Nephron progenitor cell (in vitro differentiated cells): ENCODE data around the gene BIRC5.

Experiments
- DNase-seq: peaks from one replicate; pipeline ENCODE4 v3.0.0; 2021
- H3K27ac Mint-ChIP-seq: 2 replicates; pipeline ENCODE4 v1.8.0; 2021; ENCODE audit warnings: mild to moderate bottlenecking, moderate library complexity, mixed read lengths
- H3K27me3 Mint-ChIP-seq: 2 replicates; pipeline ENCODE4 v1.8.0; 2021; ENCODE audit warnings: mild to moderate bottlenecking, low read depth, mixed read lengths; ENCODE audit not compliant: poor library complexity
- H3K36me3 Mint-ChIP-seq: 2 replicates; pipeline ENCODE4 v1.8.0; 2021; ENCODE audit warnings: low read depth, mixed read lengths
- H3K4me1 Mint-ChIP-seq: 2 replicates; pipeline ENCODE4 v1.8.0; 2021; ENCODE audit warnings: mixed read lengths
- H3K4me3 Mint-ChIP-seq: 2 replicates; pipeline ENCODE4 v1.8.0; 2021; ENCODE audit warnings: mild to moderate bottlenecking, moderate library complexity, mixed read lengths
- H3K9me3 Mint-ChIP-seq: 2 replicates; pipeline ENCODE4 v1.8.0; 2021; ENCODE audit warnings: mild to moderate bottlenecking, moderate library complexity, mixed read lengths
- TF ChIP-seq, protein P1 (sequence below): fragments of 200-600 bp; sonication (generic); IDR thresholded peaks from 2 replicates; pipeline ENCODE4 v1.5.0; 2021; ENCODE audit warnings: antibody characterized with exemption

The BIRC5 gene

DNA sequence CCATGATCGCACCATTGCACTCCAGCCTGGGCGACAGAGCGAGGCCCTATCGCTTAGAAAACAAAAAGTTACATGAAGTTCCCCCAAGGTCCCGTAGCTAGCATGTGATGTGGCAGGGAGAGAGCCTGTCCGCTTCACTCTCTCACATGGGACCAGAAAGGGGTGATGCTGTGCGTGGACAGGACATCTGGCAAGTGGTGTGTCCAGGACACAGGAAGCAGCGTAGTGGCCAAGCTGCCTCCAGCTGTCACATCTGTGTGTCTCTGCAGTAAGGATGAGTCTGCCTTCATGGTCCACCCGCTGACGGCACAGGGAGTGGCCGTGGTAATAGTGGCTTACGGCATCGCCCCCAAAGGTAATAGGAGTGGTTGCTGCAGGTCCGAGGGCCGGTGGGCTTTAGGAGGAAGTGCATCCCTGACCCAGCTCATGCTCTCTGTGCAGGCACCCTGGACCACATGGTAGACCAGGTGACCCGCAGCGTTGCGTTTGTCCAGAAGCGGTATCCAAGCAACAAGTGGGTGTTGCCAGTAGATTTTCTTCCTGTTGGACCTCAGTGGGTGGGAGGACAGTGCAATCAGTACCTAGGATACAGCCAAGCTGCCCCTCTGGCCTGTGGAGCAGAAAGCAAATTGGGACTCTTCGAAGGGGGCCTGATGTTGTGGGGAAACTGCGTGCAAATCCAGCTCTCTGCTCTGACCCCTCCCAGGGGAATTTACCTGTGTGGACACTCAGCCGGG is 9.5 kb upstream of the BIRC5 start:
- H3K27ac Mint-ChIP-seq: no peak overlapping the region

DNA sequence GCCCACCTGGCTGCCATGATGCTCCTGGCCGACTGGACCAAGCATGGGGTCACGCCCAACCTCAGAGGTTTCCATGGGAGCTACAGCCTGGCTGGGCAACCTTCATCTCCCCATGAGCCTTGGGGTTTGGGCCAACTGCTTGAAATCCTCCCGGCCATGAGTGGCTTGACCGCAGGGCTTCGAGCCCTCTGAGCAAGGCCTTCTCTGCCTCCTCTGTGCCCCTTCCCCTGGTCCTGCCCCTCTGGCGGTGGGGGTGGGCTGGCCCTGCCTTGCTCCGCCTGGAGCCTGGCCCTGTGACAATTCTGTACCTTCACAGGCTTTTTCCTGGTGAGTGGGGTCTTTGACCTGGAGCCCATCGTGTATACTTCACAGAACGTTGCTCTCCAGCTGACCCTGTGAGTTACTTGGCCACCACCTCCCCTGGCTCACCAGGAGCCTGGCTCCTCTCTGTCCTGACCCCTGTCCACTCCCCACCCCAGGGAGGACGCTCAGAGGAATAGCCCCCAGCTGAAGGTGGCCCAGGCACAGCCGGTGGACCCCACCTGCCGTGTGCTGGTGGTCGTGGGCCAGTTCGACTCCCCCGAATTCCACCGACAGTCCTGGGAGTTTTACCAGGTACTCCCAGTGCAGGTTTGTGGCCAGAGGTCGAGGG is 8.8 kb upstream of the BIRC5 start:
- Mint-ChIP-seq H3K4me3 (no peak overlapping the region), H3K36me3 (peaks cover 23% of the 10 kb centered on the region), H3K27me3 (no peaks in the 10 kb centered on the region), H3K4me1 (no peaks in the 10 kb centered on the region), H3K27ac (no peak overlapping the region), H3K9me3 (no peaks in the 10 kb centered on the region)
- TF ChIP-seq, protein P1, sequence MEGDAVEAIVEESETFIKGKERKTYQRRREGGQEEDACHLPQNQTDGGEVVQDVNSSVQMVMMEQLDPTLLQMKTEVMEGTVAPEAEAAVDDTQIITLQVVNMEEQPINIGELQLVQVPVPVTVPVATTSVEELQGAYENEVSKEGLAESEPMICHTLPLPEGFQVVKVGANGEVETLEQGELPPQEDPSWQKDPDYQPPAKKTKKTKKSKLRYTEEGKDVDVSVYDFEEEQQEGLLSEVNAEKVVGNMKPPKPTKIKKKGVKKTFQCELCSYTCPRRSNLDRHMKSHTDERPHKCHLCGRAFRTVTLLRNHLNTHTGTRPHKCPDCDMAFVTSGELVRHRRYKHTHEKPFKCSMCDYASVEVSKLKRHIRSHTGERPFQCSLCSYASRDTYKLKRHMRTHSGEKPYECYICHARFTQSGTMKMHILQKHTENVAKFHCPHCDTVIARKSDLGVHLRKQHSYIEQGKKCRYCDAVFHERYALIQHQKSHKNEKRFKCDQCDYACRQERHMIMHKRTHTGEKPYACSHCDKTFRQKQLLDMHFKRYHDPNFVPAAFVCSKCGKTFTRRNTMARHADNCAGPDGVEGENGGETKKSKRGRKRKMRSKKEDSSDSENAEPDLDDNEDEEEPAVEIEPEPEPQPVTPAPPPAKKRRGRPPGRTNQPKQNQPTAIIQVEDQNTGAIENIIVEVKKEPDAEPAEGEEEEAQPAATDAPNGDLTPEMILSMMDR: no peak
- DNase-seq: no peak

More for the DNA sequence above, 9.5 kb upstream of the BIRC5 start:
- Mint-ChIP-seq H3K36me3 (peaks cover 28% of the 10 kb centered on the region), H3K4me1 (no peaks in the 10 kb centered on the region), H3K27me3 (no peaks in the 10 kb centered on the region), H3K4me3 (no peak overlapping the region), H3K9me3 (no peaks in the 10 kb centered on the region)
- DNase-seq: no peak
- TF ChIP-seq, protein P1: no peak

DNA sequence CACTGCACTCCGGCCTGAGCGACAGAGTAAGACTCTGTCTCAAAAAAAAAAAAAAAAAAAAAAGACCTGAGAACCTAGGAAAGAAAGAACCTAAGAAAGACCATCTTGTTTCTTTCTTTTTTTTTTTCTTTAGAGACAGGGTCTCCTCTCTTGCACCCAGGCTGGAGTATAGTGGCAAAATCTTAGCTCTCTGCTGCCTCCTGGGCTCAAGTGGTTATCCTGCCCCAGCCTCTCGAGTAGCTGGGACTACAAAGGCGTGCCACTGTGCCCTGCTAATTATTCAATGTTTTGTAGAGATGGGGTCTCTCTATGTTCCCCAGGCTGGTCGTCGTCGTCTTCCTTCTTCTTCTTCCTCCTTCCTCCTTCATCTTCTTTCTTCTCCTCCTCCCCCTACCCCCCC is 7.8 kb upstream of the BIRC5 start:
- H3K4me3 Mint-ChIP-seq: no peak overlapping the region
- H3K4me1 Mint-ChIP-seq: no peaks in the 10 kb centered on the region
- peaks cover 21% of the 10 kb centered on the region for H3K36me3 Mint-ChIP-seq
- H3K9me3 Mint-ChIP-seq: no peaks in the 10 kb centered on the region
- TF ChIP-seq, protein P1: no peak
- DNase-seq: no peak
- peaks cover 6% of the 10 kb centered on the region for H3K27me3 Mint-ChIP-seq
- H3K27ac Mint-ChIP-seq: no peak overlapping the region

DNA sequence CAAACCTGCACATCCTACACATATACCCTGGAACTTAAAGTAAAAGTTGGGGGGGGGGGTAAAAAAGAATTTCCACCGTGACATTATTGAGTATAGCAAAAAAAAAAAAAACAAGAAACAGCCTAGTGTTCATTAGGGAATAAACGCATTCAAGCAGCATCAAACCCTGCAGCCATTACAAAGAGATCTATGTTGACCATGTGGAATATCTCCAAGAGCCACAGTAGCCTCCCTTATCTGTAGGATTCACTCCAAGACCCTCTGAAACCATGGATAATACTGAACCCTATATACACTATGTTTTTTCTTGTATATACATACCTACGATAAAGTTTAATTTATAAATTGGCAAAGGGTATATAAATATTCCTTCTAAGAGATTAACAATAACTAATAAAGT is 5.6 kb upstream of the BIRC5 start:
- Mint-ChIP-seq H3K4me1 (no peaks in the 10 kb centered on the region), H3K36me3 (peaks cover 13% of the 10 kb centered on the region), H3K4me3 (no peak overlapping the region), H3K9me3 (no peaks in the 10 kb centered on the region), H3K27ac (no peak overlapping the region), H3K27me3 (peaks cover 12% of the 10 kb centered on the region)
- TF ChIP-seq, protein P1: no peak
- no peak for DNase-seq

DNA sequence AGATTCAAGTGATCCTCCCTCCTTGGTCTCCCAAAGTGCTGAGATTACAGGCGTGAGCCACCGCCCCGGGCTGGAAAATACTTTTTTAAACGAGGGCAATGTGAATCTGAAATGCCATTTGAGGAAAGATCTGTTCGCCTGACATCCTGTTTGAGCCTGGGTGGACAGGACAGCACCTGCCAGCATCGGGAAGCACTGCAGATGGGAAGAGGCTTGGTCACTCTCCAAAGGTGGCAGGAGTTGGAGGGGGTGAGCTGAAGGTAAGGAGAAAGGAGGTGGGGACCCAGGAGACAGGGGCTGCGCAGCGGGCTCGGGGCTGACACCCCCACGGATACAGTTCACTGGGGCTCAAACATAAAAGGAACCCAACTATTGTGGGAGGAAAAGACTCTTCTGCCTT is 3.9 kb upstream of the BIRC5 start:
- H3K4me1 Mint-ChIP-seq: peaks cover 6% of the 10 kb centered on the region
- DNase-seq: no peak
- H3K27ac Mint-ChIP-seq: no peak overlapping the region
- H3K4me3 Mint-ChIP-seq: no peak overlapping the region
- no peaks in the 10 kb centered on the region for H3K9me3 Mint-ChIP-seq
- H3K27me3 Mint-ChIP-seq: peaks cover 12% of the 10 kb centered on the region
- peaks cover 4% of the 10 kb centered on the region for H3K36me3 Mint-ChIP-seq
- TF ChIP-seq, protein P1: no peak

DNA sequence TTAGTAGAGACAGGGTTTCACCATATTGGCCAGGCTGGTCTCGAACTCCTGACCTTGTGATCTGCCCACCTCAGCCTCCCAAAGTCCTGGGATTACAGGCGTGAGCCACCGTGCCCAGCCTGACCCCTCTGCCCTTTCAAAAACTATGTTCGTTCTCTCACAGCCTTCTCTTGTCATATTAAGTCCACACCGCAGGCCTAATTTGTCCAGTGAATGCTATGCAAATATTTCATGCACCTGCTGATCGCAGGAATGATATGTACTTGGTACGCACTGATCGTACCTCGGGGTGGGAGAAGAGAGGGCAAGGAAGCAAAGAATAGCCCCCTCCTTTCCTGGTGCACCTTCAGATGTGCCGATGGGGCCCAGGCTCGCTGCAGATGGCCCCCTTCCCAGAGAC is 3.0 kb upstream of the BIRC5 start:
- Mint-ChIP-seq H3K36me3 (peaks cover 12% of the 10 kb centered on the region), H3K27me3 (peaks cover 16% of the 10 kb centered on the region), H3K27ac (no peak overlapping the region), H3K4me3 (no peak overlapping the region), H3K9me3 (no peaks in the 10 kb centered on the region), H3K4me1 (peaks cover 13% of the 10 kb centered on the region)
- TF ChIP-seq, protein P1: no peak
- no peak for DNase-seq
